Measurements from ENCODE around the gene COL25A1. TPM values are rescaled to one million over a fixed set of nuclear protein-coding genes. Genes with fewer than 3 reads are reported as not detected.

COL25A1 gene
- total RNA-seq, 1 donor from 2014 or later, result 0.75 TPM

DNA sequence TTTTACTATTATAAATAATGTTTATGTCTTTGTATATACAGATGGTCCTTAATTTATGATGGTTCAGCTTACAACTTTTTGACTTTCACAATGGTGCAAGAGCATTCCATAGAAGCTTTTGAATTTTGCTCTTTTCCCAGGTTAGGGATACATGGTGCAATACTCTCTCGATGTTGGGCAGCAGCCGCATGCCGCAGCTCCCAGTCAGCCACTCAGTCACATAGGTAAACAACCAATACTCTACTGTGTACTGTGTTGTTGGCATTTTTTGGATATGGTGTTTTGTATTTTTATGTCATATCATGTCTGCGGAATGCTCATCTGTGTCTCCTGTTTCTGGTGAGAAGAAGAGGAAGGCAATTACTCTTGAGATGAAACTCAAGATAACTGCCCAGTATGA is 281.6 kb downstream of the COL25A1 start:
- H3K27ac ChIP-seq, result no peak overlapping the region
- TF ChIP-seq CTCF (IDR thresholded peaks at IDR 0.05), result no peak
- H3K4me1 ChIP-seq, result no peaks in the 10 kb centered on the region
- no peak for ATAC-seq
- intact Hi-C loops (cut with DNase I), result no loop called here
- DNase-seq, result no peak
- H3K4me3 ChIP-seq, result no peak overlapping the region
- H3K36me3 ChIP-seq, result no peaks in the 10 kb centered on the region
- H3K27me3 ChIP-seq, result no peaks in the 10 kb centered on the region
- H3K9me3 ChIP-seq, result no peaks in the 10 kb centered on the region

GRCh38 chr4:109016200-109016599 is 286.3 kb downstream of the COL25A1 start:
- no peaks in the 10 kb centered on the region for H3K36me3 ChIP-seq
- no peaks in the 10 kb centered on the region for H3K9me3 ChIP-seq
- H3K4me3 ChIP-seq, result no peak overlapping the region
- no peaks in the 10 kb centered on the region for H3K27me3 ChIP-seq
- TF ChIP-seq CTCF (IDR thresholded peaks at IDR 0.05), result no peak
- DNase-seq (no peak), ATAC-seq (peak; percentile 21)
- intact Hi-C loops (cut with DNase I), result no loop called here
- H3K4me1 ChIP-seq, result no peaks in the 10 kb centered on the region
- H3K27ac ChIP-seq, result no peak overlapping the region

DNA sequence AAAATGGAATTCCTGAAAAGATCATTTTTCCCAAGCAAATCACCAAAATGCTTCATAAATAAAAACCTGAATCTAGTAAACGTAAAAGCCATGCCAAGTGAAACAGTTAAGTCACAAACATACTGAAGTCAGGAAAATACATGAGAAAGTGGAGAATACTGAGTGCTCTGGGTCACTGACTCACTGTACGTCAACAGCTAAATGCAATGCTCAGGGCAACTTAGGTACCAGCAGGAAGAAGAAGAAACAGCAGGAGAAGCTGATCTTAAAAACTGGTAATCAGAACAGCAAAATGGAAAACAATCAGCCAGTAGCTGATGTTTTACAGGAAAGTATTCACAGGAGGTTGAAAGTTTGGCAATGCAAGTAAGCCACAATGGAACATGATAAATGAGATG is 287.0 kb downstream of the COL25A1 start:
- H3K4me1 ChIP-seq, result no peaks in the 10 kb centered on the region
- no peaks in the 10 kb centered on the region for H3K9me3 ChIP-seq
- ATAC-seq, result no peak
- intact Hi-C loops (cut with DNase I), result no loop called here
- H3K27ac ChIP-seq, result no peak overlapping the region
- TF ChIP-seq CTCF (IDR thresholded peaks at IDR 0.05), result no peak
- no peak overlapping the region for H3K4me3 ChIP-seq
- no peak for DNase-seq
- H3K27me3 ChIP-seq, result no peaks in the 10 kb centered on the region
- no peaks in the 10 kb centered on the region for H3K36me3 ChIP-seq

GRCh38 chr4:109014593-109015412 is 287.7 kb downstream of the COL25A1 start:
- H3K4me3 ChIP-seq, result no peak overlapping the region
- no peak for TF ChIP-seq CTCF (IDR thresholded peaks at IDR 0.05)
- H3K27ac ChIP-seq, result no peak overlapping the region
- DNase-seq (no peak), ATAC-seq (no peak)
- H3K36me3 ChIP-seq, result no peaks in the 10 kb centered on the region
- H3K27me3 ChIP-seq, result no peaks in the 10 kb centered on the region
- intact Hi-C loops (cut with DNase I), result no loop called here
- H3K9me3 ChIP-seq, result no peaks in the 10 kb centered on the region
- H3K4me1 ChIP-seq, result no peaks in the 10 kb centered on the region

DNA sequence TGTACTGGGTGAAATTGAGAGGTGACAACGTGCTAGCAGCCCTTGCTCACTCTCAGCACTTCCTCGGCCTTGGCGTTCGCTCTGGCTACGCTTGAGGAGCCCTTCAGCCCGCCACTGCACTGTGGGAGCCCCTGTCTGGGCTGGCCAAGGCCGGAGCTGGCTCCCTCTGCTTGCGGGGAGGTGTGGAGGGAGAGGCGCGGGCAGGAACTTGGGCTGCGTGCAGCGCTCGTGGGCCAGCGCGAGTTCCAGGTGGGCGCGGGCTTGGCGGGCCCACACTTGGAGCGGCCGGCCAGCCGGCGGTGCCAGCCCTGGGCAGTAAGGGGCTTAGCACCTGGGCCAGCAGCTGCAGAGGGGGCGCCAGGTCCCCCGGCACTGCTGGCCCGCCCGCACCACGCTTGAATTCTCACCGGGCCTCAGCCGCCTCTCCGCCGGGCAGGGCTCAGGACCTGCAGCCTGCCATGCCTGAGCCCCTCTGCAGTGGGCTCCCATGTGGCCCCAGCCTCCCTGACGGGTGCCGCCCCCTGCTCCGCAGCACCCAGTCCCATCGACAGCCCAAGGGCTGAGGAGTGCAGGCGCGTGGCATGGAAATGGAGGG is 290.1 kb downstream of the COL25A1 start:
- DNase-seq (no peak), ATAC-seq (no peak)
- H3K36me3 ChIP-seq, result no peaks in the 10 kb centered on the region
- no peak for TF ChIP-seq CTCF (IDR thresholded peaks at IDR 0.05)
- no peak overlapping the region for H3K27ac ChIP-seq
- H3K27me3 ChIP-seq, result no peaks in the 10 kb centered on the region
- H3K4me1 ChIP-seq, result no peaks in the 10 kb centered on the region
- intact Hi-C loops (cut with DNase I), result no loop called here
- H3K9me3 ChIP-seq, result no peaks in the 10 kb centered on the region
- no peak overlapping the region for H3K4me3 ChIP-seq
